SK-N-SH treated with all-trans-retinoic acid at 6 μM for 48 hours (cell line): ENCODE data around the gene CDH4.

ENCODE experiments used
- ATAC-seq: fragments of 200-7000 bp; cut with Tn5 transposase; 3 replicates; pipeline ENCODE4 v1.9.1; 2020; ENCODE audit warnings: mild to moderate bottlenecking, moderate library complexity
- ARNTL ChIP-seq: fragments of 450-650 bp; formaldehyde crosslinking; IDR thresholded peaks from 2 replicates; pipeline ENCODE4 v1.5.0; 2020; ENCODE audit warnings: low read depth, mild to moderate bottlenecking, moderate library complexity, borderline replicate concordance
- BACH2 ChIP-seq: fragments of 250-450 bp; sonication (Bioruptor Pico); IDR thresholded peaks from 2 replicates; pipeline ENCODE4 v1.9.0; 2021; ENCODE audit warnings: mild to moderate bottlenecking, borderline replicate concordance
- CSDC2 ChIP-seq: fragments of 250-450 bp; sonication (Bioruptor Pico); IDR thresholded peaks from 2 replicates; pipeline ENCODE4 v1.5.0; 2020; ENCODE audit warnings: mild to moderate bottlenecking, moderate library complexity
- GLIS3 ChIP-seq: fragments of 250-450 bp; sonication (Bioruptor Pico); IDR thresholded peaks from 2 replicates; pipeline ENCODE4 v1.5.0; 2020; ENCODE audit warnings: mild to moderate bottlenecking, moderate library complexity
- ISL1 ChIP-seq: fragments of 250-450 bp; sonication (Bioruptor Pico); IDR thresholded peaks from 2 replicates; pipeline ENCODE4 v2.1.2; 2022; ENCODE audit warnings: mild to moderate bottlenecking, moderate library complexity
- PPARA ChIP-seq: fragments of 250-450 bp; sonication (Bioruptor Pico); IDR thresholded peaks from 2 replicates; pipeline ENCODE4 v1.5.0; 2020; ENCODE audit warnings: mild to moderate bottlenecking, borderline replicate concordance
- RARB ChIP-seq: fragments of 250-450 bp; sonication (Bioruptor Pico); IDR thresholded peaks from 2 replicates; pipeline ENCODE4 v1.8.0; 2021; ENCODE audit warnings: mild to moderate bottlenecking, moderate library complexity
- SNAI2 ChIP-seq: fragments of 250-450 bp; sonication (Bioruptor Pico); IDR thresholded peaks from 2 replicates; pipeline ENCODE4 v1.5.0; 2020; ENCODE audit warnings: mild to moderate bottlenecking, moderate library complexity
- TCF4 ChIP-seq: fragments of 250-450 bp; sonication (Bioruptor Pico); IDR thresholded peaks from 2 replicates; pipeline ENCODE4 v1.8.0; 2021; ENCODE audit warnings: mild to moderate bottlenecking, moderate library complexity, borderline replicate concordance
- TOX ChIP-seq: fragments of 250-450 bp; sonication (Bioruptor Pico); IDR thresholded peaks from 2 replicates; pipeline ENCODE4 v1.8.0; 2021; ENCODE audit warnings: mild to moderate bottlenecking, moderate library complexity, borderline replicate concordance
- ZC3H10 ChIP-seq: fragments of 250-450 bp; sonication (Bioruptor Pico); IDR thresholded peaks from 2 replicates; pipeline ENCODE4 v1.5.1; 2021; ENCODE audit warnings: mild to moderate bottlenecking, moderate library complexity
- ZFP3 ChIP-seq: fragments of 250-450 bp; sonication (Bioruptor Pico); IDR thresholded peaks from 2 replicates; pipeline ENCODE4 v1.5.0; 2020; ENCODE audit warnings: mild to moderate bottlenecking, moderate library complexity
- ZFP30 ChIP-seq: fragments of 450-650 bp; formaldehyde crosslinking; IDR thresholded peaks from 2 replicates; pipeline ENCODE4 v1.5.0; 2022; ENCODE audit warnings: mild to moderate bottlenecking, moderate library complexity
- ZNF565 ChIP-seq: fragments of 450-650 bp; formaldehyde crosslinking; conservative IDR thresholded peaks from 2 replicates; pipeline ENCODE4 v1.5.0; 2020; ENCODE audit warnings: low read depth, mild to moderate bottlenecking, moderate library complexity
- ZNF70 ChIP-seq: fragments of 450-650 bp; formaldehyde crosslinking; IDR thresholded peaks from 2 replicates; pipeline ENCODE4 v1.5.0; 2020; ENCODE audit warnings: mild to moderate bottlenecking, moderate library complexity
- ZNF8 ChIP-seq: fragments of 450-650 bp; formaldehyde crosslinking; IDR thresholded peaks from 2 replicates; pipeline ENCODE4 v1.5.0; 2020; ENCODE audit warnings: mild to moderate bottlenecking, moderate library complexity
- TF ChIP-seq, protein P1 (sequence below): fragments of 250-450 bp; sonication (Bioruptor Pico); IDR thresholded peaks from 2 replicates; pipeline ENCODE4 v1.5.0; 2020; ENCODE audit warnings: mild to moderate bottlenecking, moderate library complexity
- TF ChIP-seq, protein P2 (sequence below): fragments of 250-450 bp; sonication (Bioruptor Pico); IDR thresholded peaks from 2 replicates; pipeline ENCODE4 v1.5.1; 2020; ENCODE audit warnings: low read depth, mild to moderate bottlenecking, moderate library complexity
- TF ChIP-seq, protein P3 (sequence below): fragments of 250-450 bp; sonication (Bioruptor Pico); IDR thresholded peaks from 2 replicates; pipeline ENCODE4 v1.8.0; 2020; ENCODE audit warnings: mild to moderate bottlenecking, moderate library complexity, borderline replicate concordance
- TF ChIP-seq, protein P4 (sequence below): fragments of 250-450 bp; sonication (Bioruptor Pico); IDR thresholded peaks from 2 replicates; pipeline ENCODE4 v1.5.1; 2021; ENCODE audit warnings: mild to moderate bottlenecking, moderate library complexity
- TF ChIP-seq, protein P5 (sequence below): fragments of 250-450 bp; sonication (Bioruptor Pico); IDR thresholded peaks from 2 replicates; pipeline ENCODE4 v1.8.0; 2021; ENCODE audit warnings: low read depth, mild to moderate bottlenecking, moderate library complexity, borderline replicate concordance

CDH4 gene

DNA sequence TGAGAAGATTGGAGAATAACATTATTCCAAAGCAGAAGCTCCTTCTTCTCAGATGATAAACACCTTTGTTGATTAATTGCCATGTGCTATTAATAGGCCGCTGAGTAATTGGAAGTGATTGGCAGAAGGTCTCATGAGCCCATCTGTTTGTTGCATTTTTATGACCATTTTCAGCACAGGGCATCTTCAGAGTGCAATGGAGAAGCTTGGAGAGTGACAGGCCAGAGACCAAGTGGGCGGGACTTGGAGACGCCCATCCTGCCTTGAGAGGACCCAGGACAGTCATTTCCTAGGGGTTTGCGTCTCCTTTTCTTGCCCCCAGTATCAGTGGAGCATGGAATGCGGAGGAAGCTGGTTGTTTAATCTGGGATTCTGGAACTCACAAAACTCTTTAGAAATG lies 89.5 kb downstream of the CDH4 start (continued):
- no peak for TF ChIP-seq ZNF565 (CRISPR knock-in tag)
- no peak for TF ChIP-seq ZNF8 (CRISPR knock-in tag)
- TF ChIP-seq ZNF70 (CRISPR knock-in tag): no peak
- TF ChIP-seq, all 23 proteins: peak for 0

DNA sequence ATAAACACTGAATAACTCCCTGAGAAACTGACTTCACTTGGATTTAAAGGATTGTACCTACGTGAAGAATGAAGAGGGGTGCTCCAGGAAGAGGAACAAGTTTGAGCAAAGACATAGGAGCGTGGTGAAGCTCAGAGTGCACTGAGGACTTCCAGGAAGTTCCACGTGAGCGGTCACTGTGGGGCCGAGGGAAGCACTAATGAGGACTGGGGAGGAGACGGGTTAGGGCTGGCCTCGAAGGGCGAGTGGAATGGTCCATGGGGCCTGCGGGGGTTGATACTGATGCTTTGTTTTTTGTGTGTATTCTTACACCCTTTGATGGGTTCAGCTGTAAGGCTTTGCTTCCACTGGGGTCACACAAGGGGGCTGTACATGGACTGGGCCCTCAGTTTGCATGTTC lies 91.9 kb downstream of the CDH4 start:
- no peak for ATAC-seq
- TF ChIP-seq, protein P1, sequence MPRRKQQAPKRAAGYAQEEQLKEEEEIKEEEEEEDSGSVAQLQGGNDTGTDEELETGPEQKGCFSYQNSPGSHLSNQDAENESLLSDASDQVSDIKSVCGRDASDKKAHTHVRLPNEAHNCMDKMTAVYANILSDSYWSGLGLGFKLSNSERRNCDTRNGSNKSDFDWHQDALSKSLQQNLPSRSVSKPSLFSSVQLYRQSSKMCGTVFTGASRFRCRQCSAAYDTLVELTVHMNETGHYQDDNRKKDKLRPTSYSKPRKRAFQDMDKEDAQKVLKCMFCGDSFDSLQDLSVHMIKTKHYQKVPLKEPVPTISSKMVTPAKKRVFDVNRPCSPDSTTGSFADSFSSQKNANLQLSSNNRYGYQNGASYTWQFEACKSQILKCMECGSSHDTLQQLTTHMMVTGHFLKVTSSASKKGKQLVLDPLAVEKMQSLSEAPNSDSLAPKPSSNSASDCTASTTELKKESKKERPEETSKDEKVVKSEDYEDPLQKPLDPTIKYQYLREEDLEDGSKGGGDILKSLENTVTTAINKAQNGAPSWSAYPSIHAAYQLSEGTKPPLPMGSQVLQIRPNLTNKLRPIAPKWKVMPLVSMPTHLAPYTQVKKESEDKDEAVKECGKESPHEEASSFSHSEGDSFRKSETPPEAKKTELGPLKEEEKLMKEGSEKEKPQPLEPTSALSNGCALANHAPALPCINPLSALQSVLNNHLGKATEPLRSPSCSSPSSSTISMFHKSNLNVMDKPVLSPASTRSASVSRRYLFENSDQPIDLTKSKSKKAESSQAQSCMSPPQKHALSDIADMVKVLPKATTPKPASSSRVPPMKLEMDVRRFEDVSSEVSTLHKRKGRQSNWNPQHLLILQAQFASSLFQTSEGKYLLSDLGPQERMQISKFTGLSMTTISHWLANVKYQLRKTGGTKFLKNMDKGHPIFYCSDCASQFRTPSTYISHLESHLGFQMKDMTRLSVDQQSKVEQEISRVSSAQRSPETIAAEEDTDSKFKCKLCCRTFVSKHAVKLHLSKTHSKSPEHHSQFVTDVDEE (CRISPR knock-in tag): no peak
- TF ChIP-seq SNAI2 (CRISPR knock-in tag) (no peak), ZNF565 (CRISPR knock-in tag) (no peak), RARB (CRISPR knock-in tag) (no peak), ZNF8 (CRISPR knock-in tag) (no peak), TCF4 (CRISPR knock-in tag) (no peak), ZC3H10 (CRISPR knock-in tag) (no peak), ZFP30 (CRISPR knock-in tag) (no peak), ZNF70 (CRISPR knock-in tag) (no peak), TOX (CRISPR knock-in tag) (no peak)
- TF ChIP-seq, protein P2, sequence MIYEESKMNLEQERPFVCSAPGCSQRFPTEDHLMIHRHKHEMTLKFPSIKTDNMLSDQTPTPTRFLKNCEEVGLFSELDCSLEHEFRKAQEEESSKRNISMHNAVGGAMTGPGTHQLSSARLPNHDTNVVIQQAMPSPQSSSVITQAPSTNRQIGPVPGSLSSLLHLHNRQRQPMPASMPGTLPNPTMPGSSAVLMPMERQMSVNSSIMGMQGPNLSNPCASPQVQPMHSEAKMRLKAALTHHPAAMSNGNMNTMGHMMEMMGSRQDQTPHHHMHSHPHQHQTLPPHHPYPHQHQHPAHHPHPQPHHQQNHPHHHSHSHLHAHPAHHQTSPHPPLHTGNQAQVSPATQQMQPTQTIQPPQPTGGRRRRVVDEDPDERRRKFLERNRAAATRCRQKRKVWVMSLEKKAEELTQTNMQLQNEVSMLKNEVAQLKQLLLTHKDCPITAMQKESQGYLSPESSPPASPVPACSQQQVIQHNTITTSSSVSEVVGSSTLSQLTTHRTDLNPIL (CRISPR knock-in tag): no peak
- TF ChIP-seq, protein P3, sequence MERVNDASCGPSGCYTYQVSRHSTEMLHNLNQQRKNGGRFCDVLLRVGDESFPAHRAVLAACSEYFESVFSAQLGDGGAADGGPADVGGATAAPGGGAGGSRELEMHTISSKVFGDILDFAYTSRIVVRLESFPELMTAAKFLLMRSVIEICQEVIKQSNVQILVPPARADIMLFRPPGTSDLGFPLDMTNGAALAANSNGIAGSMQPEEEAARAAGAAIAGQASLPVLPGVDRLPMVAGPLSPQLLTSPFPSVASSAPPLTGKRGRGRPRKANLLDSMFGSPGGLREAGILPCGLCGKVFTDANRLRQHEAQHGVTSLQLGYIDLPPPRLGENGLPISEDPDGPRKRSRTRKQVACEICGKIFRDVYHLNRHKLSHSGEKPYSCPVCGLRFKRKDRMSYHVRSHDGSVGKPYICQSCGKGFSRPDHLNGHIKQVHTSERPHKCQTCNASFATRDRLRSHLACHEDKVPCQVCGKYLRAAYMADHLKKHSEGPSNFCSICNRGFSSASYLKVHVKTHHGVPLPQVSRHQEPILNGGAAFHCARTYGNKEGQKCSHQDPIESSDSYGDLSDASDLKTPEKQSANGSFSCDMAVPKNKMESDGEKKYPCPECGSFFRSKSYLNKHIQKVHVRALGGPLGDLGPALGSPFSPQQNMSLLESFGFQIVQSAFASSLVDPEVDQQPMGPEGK: no peak
- TF ChIP-seq, protein P4, sequence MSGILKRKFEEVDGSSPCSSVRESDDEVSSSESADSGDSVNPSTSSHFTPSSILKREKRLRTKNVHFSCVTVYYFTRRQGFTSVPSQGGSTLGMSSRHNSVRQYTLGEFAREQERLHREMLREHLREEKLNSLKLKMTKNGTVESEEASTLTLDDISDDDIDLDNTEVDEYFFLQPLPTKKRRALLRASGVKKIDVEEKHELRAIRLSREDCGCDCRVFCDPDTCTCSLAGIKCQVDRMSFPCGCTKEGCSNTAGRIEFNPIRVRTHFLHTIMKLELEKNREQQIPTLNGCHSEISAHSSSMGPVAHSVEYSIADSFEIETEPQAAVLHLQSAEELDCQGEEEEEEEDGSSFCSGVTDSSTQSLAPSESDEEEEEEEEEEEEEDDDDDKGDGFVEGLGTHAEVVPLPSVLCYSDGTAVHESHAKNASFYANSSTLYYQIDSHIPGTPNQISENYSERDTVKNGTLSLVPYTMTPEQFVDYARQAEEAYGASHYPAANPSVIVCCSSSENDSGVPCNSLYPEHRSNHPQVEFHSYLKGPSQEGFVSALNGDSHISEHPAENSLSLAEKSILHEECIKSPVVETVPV (CRISPR knock-in tag): no peak
- TF ChIP-seq, protein P5, sequence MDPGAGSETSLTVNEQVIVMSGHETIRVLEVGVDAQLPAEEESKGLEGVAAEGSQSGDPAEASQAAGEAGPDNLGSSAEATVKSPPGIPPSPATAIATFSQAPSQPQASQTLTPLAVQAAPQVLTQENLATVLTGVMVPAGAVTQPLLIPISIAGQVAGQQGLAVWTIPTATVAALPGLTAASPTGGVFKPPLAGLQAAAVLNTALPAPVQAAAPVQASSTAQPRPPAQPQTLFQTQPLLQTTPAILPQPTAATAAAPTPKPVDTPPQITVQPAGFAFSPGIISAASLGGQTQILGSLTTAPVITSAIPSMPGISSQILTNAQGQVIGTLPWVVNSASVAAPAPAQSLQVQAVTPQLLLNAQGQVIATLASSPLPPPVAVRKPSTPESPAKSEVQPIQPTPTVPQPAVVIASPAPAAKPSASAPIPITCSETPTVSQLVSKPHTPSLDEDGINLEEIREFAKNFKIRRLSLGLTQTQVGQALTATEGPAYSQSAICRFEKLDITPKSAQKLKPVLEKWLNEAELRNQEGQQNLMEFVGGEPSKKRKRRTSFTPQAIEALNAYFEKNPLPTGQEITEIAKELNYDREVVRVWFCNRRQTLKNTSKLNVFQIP (CRISPR knock-in tag): no peak
- TF ChIP-seq, all 23 proteins: peak for 0

DNA sequence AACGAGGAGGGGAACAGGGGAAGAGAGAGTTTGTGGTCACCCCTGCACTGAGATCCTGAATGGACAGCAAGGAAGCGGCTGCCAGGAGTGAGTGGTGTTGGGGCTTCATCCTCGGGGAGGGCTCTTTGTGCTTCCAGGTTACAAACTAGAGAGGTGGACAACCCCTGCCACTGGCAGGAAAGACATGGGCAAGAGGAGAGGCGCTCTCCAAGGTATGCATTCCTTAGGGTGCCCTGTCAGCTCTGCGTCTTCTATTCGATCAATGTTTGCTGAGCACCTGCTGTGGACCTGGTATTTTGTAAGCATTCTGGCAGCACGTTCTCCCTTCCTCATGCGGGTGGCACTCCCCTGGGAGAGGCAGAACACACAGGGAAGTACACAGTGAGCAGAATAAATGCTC lies 93.6 kb downstream of the CDH4 start:
- TF ChIP-seq ISL1 (CRISPR knock-in tag) (no peak), PPARA (CRISPR knock-in tag) (no peak), CSDC2 (CRISPR knock-in tag) (no peak), ZC3H10 (CRISPR knock-in tag) (no peak), TOX (CRISPR knock-in tag) (no peak), ZNF565 (CRISPR knock-in tag) (no peak), BACH2 (CRISPR knock-in tag) (no peak), ZFP3 (no peak), ZFP30 (CRISPR knock-in tag) (no peak), ZNF70 (CRISPR knock-in tag) (no peak), TCF4 (CRISPR knock-in tag) (no peak), ARNTL (CRISPR knock-in tag) (no peak), GLIS3 (CRISPR knock-in tag) (no peak)
- TF ChIP-seq, protein P5 (CRISPR knock-in tag): no peak
- TF ChIP-seq, protein P3: no peak
- TF ChIP-seq, protein P2 (CRISPR knock-in tag): no peak
- ATAC-seq: no peak
